HepG2 (cell line): ENCODE measurements around the gene ATP9A. TPM values are rescaled to one million over a fixed set of nuclear protein-coding genes. Genes with fewer than 3 reads are reported as not detected.

ENCODE experiments used
- ARID3A ChIP-seq: IDR thresholded peaks from 2 replicates; pipeline ENCODE4 v1.6.1; 2012; ENCODE audit warnings: low read depth, low read length, improper control_type of control experiment
- CBX5 ChIP-seq: sonication (generic); formaldehyde crosslinking; IDR thresholded peaks from 2 replicates; pipeline ENCODE4 v1.4.0; 2020; ENCODE audit warnings: missing genetic modification reagents, borderline replicate concordance
- LCORL ChIP-seq, 2 experiments: fragments of 450-650 bp in 1 of 2; sonication (generic) in 1 of 2; formaldehyde crosslinking in 1 of 2; IDR thresholded peaks; 2 replicates each; pipeline versions ENCODE4 v1.5.0 to v1.6.1; 2017 to 2020; ENCODE audit warnings: antibody characterized with exemption in 1 of 2, missing genetic modification reagents in 1 of 2
- PITX1 ChIP-seq: sonication (generic); formaldehyde crosslinking; IDR thresholded peaks from 2 replicates; pipeline ENCODE4 v1.5.1; 2020; ENCODE audit warnings: mild to moderate bottlenecking, missing genetic modification reagents
- ZBTB39 ChIP-seq: sonication (generic); formaldehyde crosslinking; IDR thresholded peaks from 2 replicates; pipeline ENCODE4 v1.5.0; 2020; ENCODE audit warnings: missing genetic modification reagents
- ZNF180 ChIP-seq: sonication (generic); formaldehyde crosslinking; IDR thresholded peaks from 2 replicates; pipeline ENCODE4 v1.4.0; 2020; ENCODE audit warnings: low read depth, missing genetic modification reagents, borderline replicate concordance
- ZNF3 ChIP-seq: IDR thresholded peaks from 2 replicates; pipeline ENCODE4 v1.7.0; 2017; ENCODE audit warnings: inconsistent platforms
- ZNF33B ChIP-seq: sonication (generic); formaldehyde crosslinking; IDR thresholded peaks from 2 replicates; pipeline ENCODE4 v1.5.1; 2020; ENCODE audit warnings: mild to moderate bottlenecking, missing genetic modification reagents
- ZNF496 ChIP-seq: sonication (generic); formaldehyde crosslinking; IDR thresholded peaks from 2 replicates; pipeline ENCODE4 v1.8.1; 2023; ENCODE audit warnings: mild to moderate bottlenecking, moderate library complexity, missing genetic modification reagents; ENCODE audit not compliant: insufficient replicate concordance
- ZNF580 ChIP-seq: IDR thresholded peaks from 2 replicates; pipeline ENCODE4 v1.6.1; 2016; ENCODE audit warnings: low read depth, borderline replicate concordance
- ZNF609 ChIP-seq: sonication (generic); formaldehyde crosslinking; IDR thresholded peaks from 2 replicates; pipeline ENCODE4 v1.4.0; 2020; ENCODE audit warnings: mild to moderate bottlenecking, missing genetic modification reagents, borderline replicate concordance
- ZNF691 ChIP-seq: sonication (generic); formaldehyde crosslinking; IDR thresholded peaks from 2 replicates; pipeline ENCODE4 v1.4.0; 2020; ENCODE audit warnings: missing genetic modification reagents, low read depth, mild to moderate bottlenecking, borderline replicate concordance
- ZNF790 ChIP-seq: sonication (generic); formaldehyde crosslinking; IDR thresholded peaks from 2 replicates; pipeline ENCODE4 v1.8.0; 2022; ENCODE audit warnings: missing genetic modification reagents, mild to moderate bottlenecking, borderline replicate concordance
- polyA plus RNA-seq, 8 experiments: library from polyadenylated mRNA; depleted of rRNA in 3 of 8; stranded (reverse) in 7 of 8; unstranded in 1 of 8; fragments of >200 nt; fragmentation: Illumina TruSeq in 4 of 8; extraction: Trizol in 4 of 8; gene quantifications; 2 replicates each; pipeline versions ENCODE4 v1.2.1 to v1.2.3, GENCODE V29; 2011 to 2016; ENCODE audit warnings: low read depth in 4 of 8, missing spikeins in 1 of 8, mixed read lengths in 1 of 8; ENCODE audit not compliant: insufficient read depth in 1 of 8
- total RNA-seq, 5 experiments: library from RNA; depleted of rRNA; stranded (reverse); fragments of >200 nt; fragmentation: Illumina TruSeq; extraction: Trizol; gene quantifications; 2 replicates each; pipeline ENCODE4 v1.2.3, GENCODE V29; 2016; ENCODE audit warnings: low read depth in 1 of 5
- TF ChIP-seq, protein P1 (sequence below): sonication (generic); formaldehyde crosslinking; IDR thresholded peaks from 2 replicates; pipeline ENCODE4 v1.4.0; 2020; ENCODE audit warnings: missing genetic modification reagents

Gene ATP9A
- total and polyA plus RNA-seq, 2 of the 13 experiments (the other 11 are each of a cell fraction or from before 2014, with no cell fraction given) = 11.8 to 18.5 TPM

- TF ChIP-seq ZNF609 (CRISPR knock-in tag) (peak; percentile 69; the same call in 1 of the 2 replicates), PITX1 (CRISPR knock-in tag) (peak; percentile 55; the same call in 1 of the 2 replicates), ZNF496 (no peak), ZNF580 (CRISPR knock-in tag) (no peak), ARID3A (0 out of 2 replicates have a peak, but pooled peaks have one; percentile 48), ZNF33B (CRISPR knock-in tag) (no peak), ZNF790 (CRISPR knock-in tag) (no peak), CBX5 (CRISPR knock-in tag) (no peak), ZNF180 (no peak), LCORL (IDR thresholded peaks at IDR 0.05) (no peak), LCORL (CRISPR knock-in tag; IDR thresholded peaks at IDR 0.05) (peak; percentile 45; the same call in 1 of the 2 replicates), ZBTB39 (CRISPR knock-in tag) (no peak), ZNF3 (CRISPR knock-in tag) (no peak), ZNF691 (peak; percentile 69; the same call in 1 of the 2 replicates)
- TF ChIP-seq, protein P1, sequence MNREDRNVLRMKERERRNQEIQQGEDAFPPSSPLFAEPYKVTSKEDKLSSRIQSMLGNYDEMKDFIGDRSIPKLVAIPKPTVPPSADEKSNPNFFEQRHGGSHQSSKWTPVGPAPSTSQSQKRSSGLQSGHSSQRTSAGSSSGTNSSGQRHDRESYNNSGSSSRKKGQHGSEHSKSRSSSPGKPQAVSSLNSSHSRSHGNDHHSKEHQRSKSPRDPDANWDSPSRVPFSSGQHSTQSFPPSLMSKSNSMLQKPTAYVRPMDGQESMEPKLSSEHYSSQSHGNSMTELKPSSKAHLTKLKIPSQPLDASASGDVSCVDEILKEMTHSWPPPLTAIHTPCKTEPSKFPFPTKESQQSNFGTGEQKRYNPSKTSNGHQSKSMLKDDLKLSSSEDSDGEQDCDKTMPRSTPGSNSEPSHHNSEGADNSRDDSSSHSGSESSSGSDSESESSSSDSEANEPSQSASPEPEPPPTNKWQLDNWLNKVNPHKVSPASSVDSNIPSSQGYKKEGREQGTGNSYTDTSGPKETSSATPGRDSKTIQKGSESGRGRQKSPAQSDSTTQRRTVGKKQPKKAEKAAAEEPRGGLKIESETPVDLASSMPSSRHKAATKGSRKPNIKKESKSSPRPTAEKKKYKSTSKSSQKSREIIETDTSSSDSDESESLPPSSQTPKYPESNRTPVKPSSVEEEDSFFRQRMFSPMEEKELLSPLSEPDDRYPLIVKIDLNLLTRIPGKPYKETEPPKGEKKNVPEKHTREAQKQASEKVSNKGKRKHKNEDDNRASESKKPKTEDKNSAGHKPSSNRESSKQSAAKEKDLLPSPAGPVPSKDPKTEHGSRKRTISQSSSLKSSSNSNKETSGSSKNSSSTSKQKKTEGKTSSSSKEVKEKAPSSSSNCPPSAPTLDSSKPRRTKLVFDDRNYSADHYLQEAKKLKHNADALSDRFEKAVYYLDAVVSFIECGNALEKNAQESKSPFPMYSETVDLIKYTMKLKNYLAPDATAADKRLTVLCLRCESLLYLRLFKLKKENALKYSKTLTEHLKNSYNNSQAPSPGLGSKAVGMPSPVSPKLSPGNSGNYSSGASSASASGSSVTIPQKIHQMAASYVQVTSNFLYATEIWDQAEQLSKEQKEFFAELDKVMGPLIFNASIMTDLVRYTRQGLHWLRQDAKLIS (CRISPR knock-in tag) = no peak
Observed at GRCh38 chr20:51752343-51752951, 15.7 kb downstream of the ATP9A start (continued).
